HepG2 (cell line): ENCODE measurements around the gene FIBP. TPM values are rescaled to one million over a fixed set of nuclear protein-coding genes. Genes with fewer than 3 reads are reported as not detected.

Source experiments
- ATAC-seq: fragments of 200-7000 bp; cut with Tn5 transposase; 3 replicates; pipeline ENCODE4 v1.9.1; 2020; ENCODE audit warnings: mild to moderate bottlenecking, moderate library complexity
- BruUV-seq: library from RNA; stranded (reverse); fragments of 400-500 nt; replicated peaks from 2 replicates; lab custom pipeline; 2021; lab: Mats Ljungman, UMichigan
- CTCF ChIA-PET: fragments of 300-600 bp; formaldehyde crosslinking; extraction: SDS; loops from one replicate; lab custom pipeline; 2021; ENCODE audit warnings: low total read pairs, inconsistent platforms, low intra/inter-chr PET ratio; lab: Yijun Ruan, JAX
- POLR2A ChIA-PET: fragments of 350-600 bp; sonication (Branson Sonifier 250); formaldehyde crosslinking; loops from one replicate; lab custom pipeline; 2020; ENCODE audit warnings: antibody characterized with exemption, inconsistent platforms; lab: Yijun Ruan, JAX
- DNase-seq: peaks from one replicate; pipeline ENCODE4 v3.0.0-alpha.2; 2015; ENCODE audit warnings: low spot score
- FAIRE-seq: peaks from 3 replicates; lab custom pipeline; 2011; peaks lifted over from hg19 to GRCh38; lab: Jason Lieb, UNC
- H2AFZ ChIP-seq: one replicate; pipeline ENCODE4 v1.6.1; 2011; ENCODE audit warnings: low read length, inconsistent platforms
- H3K27ac ChIP-seq: fragments of 300-600 bp; 3 replicates; pipeline ENCODE4 v1.8.0; 2011; ENCODE audit warnings: mixed run types, mild to moderate bottlenecking, mixed read lengths, low read length, inconsistent platforms; ENCODE audit not compliant: insufficient read depth; ENCODE audit errors: extremely low read length
- H3K27me3 ChIP-seq, 2 experiments: fragments of 200-600 bp in 1 of 2; 2 replicates in 1 of 2; 3 replicates in 1 of 2; pipeline versions ENCODE4 v1.6.0 to v1.8.0; 2011; ENCODE audit warnings: low read length in 2 of 2, mild to moderate bottlenecking in 2 of 2, moderate library complexity in 2 of 2, inconsistent platforms in 1 of 2; ENCODE audit not compliant: insufficient read depth in 2 of 2, control insufficient read depth in 1 of 2
- H3K36me3 ChIP-seq, 2 experiments: fragments of 200-600 bp in 1 of 2; replicated peaks in 1 of 2; 2 replicates in 1 of 2; 3 replicates in 1 of 2; pipeline versions ENCODE4 v1.5.1 to v1.8.0; 2011; ENCODE audit warnings: low read length in 2 of 2, inconsistent platforms in 1 of 2; ENCODE audit not compliant: insufficient read depth in 2 of 2, control insufficient read depth in 1 of 2
- H3K4me1 ChIP-seq: 2 replicates; pipeline ENCODE4 v1.5.1; 2012; ENCODE audit warnings: low read length, inconsistent platforms; ENCODE audit not compliant: insufficient read depth
- H3K4me2 ChIP-seq: 2 replicates; pipeline ENCODE4 v1.6.0; 2011; ENCODE audit warnings: low read depth, low read length, inconsistent platforms
- H3K4me3 ChIP-seq, 3 experiments: fragments of 200-600 bp in 1 of 3; sonication (generic), shearing (Covaris generic) in 1 of 3; replicated peaks in 1 of 3; 2 replicates each; pipeline ENCODE4 v1.5.1; 2011 to 2016; ENCODE audit warnings: low read length in 3 of 3, inconsistent platforms in 2 of 3, low read depth in 2 of 3, mild to moderate bottlenecking in 2 of 3, control low read depth in 1 of 3, mixed read lengths in 1 of 3; ENCODE audit not compliant: insufficient read depth in 1 of 3
- H3K79me2 ChIP-seq: one replicate; pipeline ENCODE4 v1.6.1; 2011; ENCODE audit warnings: low read length, inconsistent platforms; ENCODE audit not compliant: insufficient read depth
- H3K9ac ChIP-seq: 2 replicates; pipeline ENCODE4 v1.6.0; 2011; ENCODE audit warnings: mild to moderate bottlenecking, low read depth, low read length, inconsistent platforms; ENCODE audit not compliant: insufficient read depth
- H3K9me3 ChIP-seq: 2 replicates; pipeline ENCODE4 v1.5.1; 2012; ENCODE audit warnings: mild to moderate bottlenecking, low read length
- H4K20me1 ChIP-seq: 2 replicates; pipeline ENCODE4 v1.6.0; 2011; ENCODE audit warnings: inconsistent platforms, mild to moderate bottlenecking, low read length, moderate library complexity; ENCODE audit not compliant: insufficient read depth
- ATRX ChIP-seq: sonication (generic); formaldehyde crosslinking; IDR thresholded peaks from 2 replicates; pipeline ENCODE4 v1.4.0; 2020; ENCODE audit warnings: missing genetic modification reagents, borderline replicate concordance
- FOXA1 ChIP-seq, 2 experiments: fragments of 450-650 bp in 1 of 2; sonication (generic) in 1 of 2; formaldehyde crosslinking in 1 of 2; IDR thresholded peaks; 2 replicates each; pipeline versions ENCODE4 v1.4.0 to v1.6.1; 2016 to 2020; ENCODE audit warnings: missing genetic modification reagents in 1 of 2
- GABPA ChIP-seq, 2 experiments: IDR thresholded peaks; 2 replicates each; pipeline ENCODE4 v1.6.1; 2011 to 2016; ENCODE audit warnings: low read depth in 2 of 2, low read length in 1 of 2, missing biosample characterization in 1 of 2, missing genetic modification characterization in 1 of 2
- HNF1B ChIP-seq: sonication (generic); formaldehyde crosslinking; IDR thresholded peaks from 2 replicates; pipeline ENCODE4 v1.5.1; 2020; ENCODE audit warnings: mild to moderate bottlenecking, moderate library complexity, missing genetic modification reagents
- MXI1 ChIP-seq: IDR thresholded peaks from 3 replicates; pipeline ENCODE4 v1.6.1; 2012; ENCODE audit warnings: low read depth, low read length, inconsistent platforms, borderline replicate concordance
- ZFX ChIP-seq: sonication (generic); formaldehyde crosslinking; IDR thresholded peaks from 2 replicates; pipeline ENCODE4 v1.4.0; 2020; ENCODE audit warnings: mild to moderate bottlenecking, low read depth, missing genetic modification reagents, moderate library complexity
- WGBS: methylation state at CpG from one replicate; pipeline ENCODE4 v1.1.6; 2017; ENCODE audit warnings: low lambda C conversion rate; 5-methylcytosine and 5-hydroxymethylcytosine counted together
- in situ Hi-C: cut with HindIII; loops from 2 replicates; pipeline ENCODE4 v1.10.0; 2017; ENCODE audit warnings: low pct_unique_long_range_greater_than_20kb; ENCODE audit not compliant: extremely low pct_ligation_motif_present
- intact Hi-C: fragments of 100-400 bp; cut with micrococcal nuclease; formaldehyde crosslinking; loops from one replicate; pipeline ENCODE4 v1.10.0; 2022; ENCODE audit not compliant: unreplicated experiment
- polyA plus RNA-seq, 8 experiments: library from polyadenylated mRNA; depleted of rRNA in 3 of 8; stranded (reverse) in 7 of 8; unstranded in 1 of 8; fragments of >200 nt; fragmentation: Illumina TruSeq in 4 of 8; extraction: Trizol in 4 of 8; gene quantifications; 2 replicates each; pipeline versions ENCODE4 v1.2.1 to v1.2.3, GENCODE V29; 2011 to 2016; ENCODE audit warnings: low read depth in 4 of 8, missing spikeins in 1 of 8, mixed read lengths in 1 of 8; ENCODE audit not compliant: insufficient read depth in 1 of 8
- total RNA-seq, 5 experiments: library from RNA; depleted of rRNA; stranded (reverse); fragments of >200 nt; fragmentation: Illumina TruSeq; extraction: Trizol; gene quantifications; 2 replicates each; pipeline ENCODE4 v1.2.3, GENCODE V29; 2016; ENCODE audit warnings: low read depth in 1 of 5
- TF ChIP-seq, protein P1 (sequence below): sonication (generic); formaldehyde crosslinking; IDR thresholded peaks from 2 replicates; pipeline ENCODE4 v1.9.0; 2022; ENCODE audit warnings: missing genetic modification reagents, mild to moderate bottlenecking, borderline replicate concordance
- TF ChIP-seq, protein P2 (sequence below), 2 experiments: sonication (generic) in 1 of 2; formaldehyde crosslinking in 1 of 2; IDR thresholded peaks; 2 replicates each; pipeline versions ENCODE4 v1.4.0 to v1.6.1; 2016 to 2020; ENCODE audit warnings: borderline replicate concordance in 1 of 2, low read depth in 1 of 2, mild to moderate bottlenecking in 1 of 2, missing genetic modification reagents in 1 of 2
- TF ChIP-seq, protein P3 (sequence below): sonication (generic); formaldehyde crosslinking; IDR thresholded peaks from 2 replicates; pipeline ENCODE4 v1.4.0; 2020; ENCODE audit warnings: missing genetic modification reagents
- TF ChIP-seq, protein P4 (sequence below): sonication (generic); formaldehyde crosslinking; IDR thresholded peaks from 2 replicates; pipeline ENCODE4 v1.4.0; 2020; ENCODE audit warnings: missing genetic modification reagents, borderline replicate concordance

FIBP gene
- total and polyA plus RNA-seq, 2 of the 13 experiments (the other 11 are each of a cell fraction or from before 2014, with no cell fraction given), result 42.9 to 62.1 TPM

DNA sequence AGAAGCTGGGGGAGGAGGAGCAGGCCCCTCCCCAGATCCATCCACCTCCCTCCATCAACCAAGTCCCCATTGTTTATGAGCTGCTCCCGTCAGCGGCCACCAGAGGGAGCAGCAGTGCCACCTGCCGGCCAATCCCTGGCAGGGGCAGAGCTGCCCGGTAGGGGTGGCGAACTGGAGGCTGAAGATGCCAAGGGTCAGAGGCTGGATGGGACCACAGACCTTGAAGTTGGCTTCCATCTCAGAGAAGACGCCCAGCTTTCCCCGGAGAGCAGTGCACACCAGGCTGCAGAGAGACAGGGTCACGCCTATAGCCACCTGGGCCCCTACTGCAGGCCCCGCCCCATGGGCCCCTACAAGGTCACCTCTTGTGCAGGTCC lies 3.6 kb downstream of the FIBP start:
- Histone ChIP-seq H3K36me3 (peaks cover 4 to 19% of the 10 kb centered on the region in 2 experiments; a peak in 4 of 5 replicates), H3K79me2 (no peaks in the 10 kb centered on the region), H3K27me3 (no peaks in the 10 kb centered on the region; a peak in 1 of 5 replicates), H3K9ac (no peak overlapping the region), H3K27ac (no peak overlapping the region), H3K4me3 (no peak overlapping the region), H3K9me3 (no peaks in the 10 kb centered on the region), H4K20me1 (no peaks in the 10 kb centered on the region), H3K4me1 (peaks cover 48% of the 10 kb centered on the region), H3K4me2 (no peak overlapping the region), H2AFZ (no peak overlapping the region)
- in situ Hi-C loops, result loop anchor here (5.0 kb wide), 1 partner anchor 103 kb away; no protein-coding TSS in a partner anchor
- 0% methylated on average over 3 of the region's 9 CpGs for WGBS
- BruUV-seq, result no TSS peak
- ATAC-seq (peak; percentile 41), FAIRE-seq (peak; percentile 48), DNase-seq (peak; percentile 60)
- ChIA-PET CTCF (interaction anchor here (0.7 to 2.9 kb wide), 13 partner anchors 9 to 178 kb away, joined by 3 to 77 read pairs (median 5); partner anchors contain the start of genes FOSL1, KAT5, MUS81 and SART1), POLR2A (interaction anchor here (0.6 to 1.7 kb wide), 8 partner anchors 10 to 140 kb away, joined by 3 to 11 read pairs (median 3); partner anchors contain the start of genes CFL1, FOSL1 and MUS81)
- intact Hi-C loops, result loop anchor here (5.0 kb wide), 1 partner anchor 48 kb away; no protein-coding TSS in a partner anchor
- TF ChIP-seq GABPA (IDR thresholded peaks at IDR 0.05; ENCODE audit: low read depth, low read length), result no peak
- peak; percentile 52; the same call in 1 of the 2 replicates for TF ChIP-seq GABPA (CRISPR knock-in tag; IDR thresholded peaks at IDR 0.05; ENCODE audit: low read depth)
- TF ChIP-seq MXI1, result peak; percentile 46; the same call in 1 of the 3 replicates
- TF ChIP-seq, protein P1, sequence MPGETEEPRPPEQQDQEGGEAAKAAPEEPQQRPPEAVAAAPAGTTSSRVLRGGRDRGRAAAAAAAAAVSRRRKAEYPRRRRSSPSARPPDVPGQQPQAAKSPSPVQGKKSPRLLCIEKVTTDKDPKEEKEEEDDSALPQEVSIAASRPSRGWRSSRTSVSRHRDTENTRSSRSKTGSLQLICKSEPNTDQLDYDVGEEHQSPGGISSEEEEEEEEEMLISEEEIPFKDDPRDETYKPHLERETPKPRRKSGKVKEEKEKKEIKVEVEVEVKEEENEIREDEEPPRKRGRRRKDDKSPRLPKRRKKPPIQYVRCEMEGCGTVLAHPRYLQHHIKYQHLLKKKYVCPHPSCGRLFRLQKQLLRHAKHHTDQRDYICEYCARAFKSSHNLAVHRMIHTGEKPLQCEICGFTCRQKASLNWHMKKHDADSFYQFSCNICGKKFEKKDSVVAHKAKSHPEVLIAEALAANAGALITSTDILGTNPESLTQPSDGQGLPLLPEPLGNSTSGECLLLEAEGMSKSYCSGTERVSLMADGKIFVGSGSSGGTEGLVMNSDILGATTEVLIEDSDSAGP, result peak; percentile 53; the same call in 1 of the 2 replicates
- peak; percentile 18; the same call in 1 of the 2 replicates for TF ChIP-seq ZFX
- TF ChIP-seq, protein P2, sequence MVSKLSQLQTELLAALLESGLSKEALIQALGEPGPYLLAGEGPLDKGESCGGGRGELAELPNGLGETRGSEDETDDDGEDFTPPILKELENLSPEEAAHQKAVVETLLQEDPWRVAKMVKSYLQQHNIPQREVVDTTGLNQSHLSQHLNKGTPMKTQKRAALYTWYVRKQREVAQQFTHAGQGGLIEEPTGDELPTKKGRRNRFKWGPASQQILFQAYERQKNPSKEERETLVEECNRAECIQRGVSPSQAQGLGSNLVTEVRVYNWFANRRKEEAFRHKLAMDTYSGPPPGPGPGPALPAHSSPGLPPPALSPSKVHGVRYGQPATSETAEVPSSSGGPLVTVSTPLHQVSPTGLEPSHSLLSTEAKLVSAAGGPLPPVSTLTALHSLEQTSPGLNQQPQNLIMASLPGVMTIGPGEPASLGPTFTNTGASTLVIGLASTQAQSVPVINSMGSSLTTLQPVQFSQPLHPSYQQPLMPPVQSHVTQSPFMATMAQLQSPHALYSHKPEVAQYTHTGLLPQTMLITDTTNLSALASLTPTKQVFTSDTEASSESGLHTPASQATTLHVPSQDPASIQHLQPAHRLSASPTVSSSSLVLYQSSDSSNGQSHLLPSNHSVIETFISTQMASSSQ (IDR thresholded peaks at IDR 0.05; ENCODE audit: low read depth), result no peak
- TF ChIP-seq, protein P2 (CRISPR knock-in tag; IDR thresholded peaks at IDR 0.05; ENCODE audit: borderline replicate concordance), result no peak
- TF ChIP-seq, protein P3, sequence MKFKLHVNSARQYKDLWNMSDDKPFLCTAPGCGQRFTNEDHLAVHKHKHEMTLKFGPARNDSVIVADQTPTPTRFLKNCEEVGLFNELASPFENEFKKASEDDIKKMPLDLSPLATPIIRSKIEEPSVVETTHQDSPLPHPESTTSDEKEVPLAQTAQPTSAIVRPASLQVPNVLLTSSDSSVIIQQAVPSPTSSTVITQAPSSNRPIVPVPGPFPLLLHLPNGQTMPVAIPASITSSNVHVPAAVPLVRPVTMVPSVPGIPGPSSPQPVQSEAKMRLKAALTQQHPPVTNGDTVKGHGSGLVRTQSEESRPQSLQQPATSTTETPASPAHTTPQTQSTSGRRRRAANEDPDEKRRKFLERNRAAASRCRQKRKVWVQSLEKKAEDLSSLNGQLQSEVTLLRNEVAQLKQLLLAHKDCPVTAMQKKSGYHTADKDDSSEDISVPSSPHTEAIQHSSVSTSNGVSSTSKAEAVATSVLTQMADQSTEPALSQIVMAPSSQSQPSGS (CRISPR knock-in tag), result peak; percentile 20; the same call in 1 of the 2 replicates
- TF ChIP-seq, protein P4, sequence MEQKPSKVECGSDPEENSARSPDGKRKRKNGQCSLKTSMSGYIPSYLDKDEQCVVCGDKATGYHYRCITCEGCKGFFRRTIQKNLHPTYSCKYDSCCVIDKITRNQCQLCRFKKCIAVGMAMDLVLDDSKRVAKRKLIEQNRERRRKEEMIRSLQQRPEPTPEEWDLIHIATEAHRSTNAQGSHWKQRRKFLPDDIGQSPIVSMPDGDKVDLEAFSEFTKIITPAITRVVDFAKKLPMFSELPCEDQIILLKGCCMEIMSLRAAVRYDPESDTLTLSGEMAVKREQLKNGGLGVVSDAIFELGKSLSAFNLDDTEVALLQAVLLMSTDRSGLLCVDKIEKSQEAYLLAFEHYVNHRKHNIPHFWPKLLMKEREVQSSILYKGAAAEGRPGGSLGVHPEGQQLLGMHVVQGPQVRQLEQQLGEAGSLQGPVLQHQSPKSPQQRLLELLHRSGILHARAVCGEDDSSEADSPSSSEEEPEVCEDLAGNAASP (CRISPR knock-in tag), result peak; percentile 56; the same call in 1 of the 2 replicates
- no peak for TF ChIP-seq ATRX
- TF ChIP-seq FOXA1 (IDR thresholded peaks at IDR 0.05), result no peak
- peak; percentile 48; the same call in 1 of the 2 replicates for TF ChIP-seq FOXA1 (CRISPR knock-in tag; IDR thresholded peaks at IDR 0.05)
- peak; percentile 66; the same call in 1 of the 2 replicates for TF ChIP-seq HNF1B (CRISPR knock-in tag)
